NCI-H510A (cell line): Measurements from ENCODE around the gene ARHGEF28.

Experiments used
- DNase-seq: peaks from one replicate; lab custom pipeline; 2025; lab: John Stamatoyannopoulos, UW

ARHGEF28 gene

DNA sequence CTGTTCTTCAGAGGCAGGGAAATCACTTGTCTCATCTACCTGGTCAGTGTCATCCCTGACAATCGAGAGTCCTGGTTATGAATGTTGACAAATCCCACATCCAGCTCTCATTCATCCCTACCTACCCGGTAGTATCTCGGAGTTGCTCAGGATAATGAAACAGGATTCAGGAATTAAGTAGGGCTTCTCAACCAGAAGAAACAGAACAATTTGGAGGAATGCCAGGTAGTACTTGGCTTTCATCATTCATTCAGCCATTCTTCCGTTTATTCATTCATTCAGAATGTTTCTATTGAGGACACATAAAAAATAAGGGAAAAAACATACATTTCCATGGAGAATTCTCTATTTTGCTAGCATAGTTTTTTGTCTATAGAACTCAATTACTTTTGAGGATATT lies 195.0 kb downstream of the ARHGEF28 start:
- DNase-seq, result no peak

- DNase-seq, result no peak
Measured at GRCh38 chr5:73822278-73822988, 196.4 kb downstream of the ARHGEF28 start.

- DNase-seq, result peak; percentile 46
Measured at GRCh38 chr5:73822989-73823339, 197.0 kb downstream of the ARHGEF28 start.

- DNase-seq, result no peak
Measured at GRCh38 chr5:73823508-73823925, 197.5 kb downstream of the ARHGEF28 start.

- DNase-seq, result no peak
Measured at GRCh38 chr5:73825199-73825598, 199.2 kb downstream of the ARHGEF28 start.

- DNase-seq, result no peak
Measured at GRCh38 chr5:73825736-73826135, 199.7 kb downstream of the ARHGEF28 start.

DNA sequence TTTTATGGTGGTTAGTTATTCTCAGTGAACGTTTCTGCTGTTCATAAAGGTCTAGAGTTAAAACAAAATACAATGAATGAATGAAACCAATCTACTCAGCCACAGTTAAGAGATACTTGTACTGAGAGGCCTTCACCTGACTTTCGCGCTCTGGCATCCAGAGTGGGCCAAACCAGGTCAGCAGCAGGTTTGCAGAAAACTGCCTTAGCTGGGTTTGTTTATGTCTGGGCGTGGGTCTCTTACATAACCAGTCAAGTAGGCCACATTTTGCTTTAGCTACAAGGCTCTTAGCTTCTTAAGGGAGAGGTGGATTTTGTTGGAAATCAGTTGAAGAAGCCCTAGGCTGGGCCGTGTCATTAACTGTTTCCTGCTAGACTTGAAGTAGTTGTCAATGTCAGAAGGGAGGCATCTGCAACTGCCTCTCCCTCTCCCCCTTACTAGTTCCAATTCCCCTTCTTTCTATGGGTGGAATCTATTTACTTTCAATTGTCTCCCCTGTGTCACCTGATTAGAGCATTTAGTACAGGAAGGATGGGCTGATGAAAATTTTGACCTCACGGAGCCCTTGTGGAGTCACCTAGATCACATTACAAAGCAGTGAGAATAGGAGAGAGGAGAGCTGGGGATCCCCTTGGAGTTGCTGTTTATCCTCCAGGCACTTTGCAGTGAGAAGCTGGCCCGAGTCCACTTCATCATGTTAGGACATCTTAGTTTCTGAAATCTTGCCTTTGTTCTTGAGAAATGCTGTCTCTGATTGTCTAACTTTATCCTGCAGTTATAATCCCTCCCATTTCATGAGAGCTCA lies 200.5 kb downstream of the ARHGEF28 start:
- DNase-seq, result peak; percentile 0

- no peak for DNase-seq
Measured at GRCh38 chr5:73827106-73827450, 201.1 kb downstream of the ARHGEF28 start.

DNA sequence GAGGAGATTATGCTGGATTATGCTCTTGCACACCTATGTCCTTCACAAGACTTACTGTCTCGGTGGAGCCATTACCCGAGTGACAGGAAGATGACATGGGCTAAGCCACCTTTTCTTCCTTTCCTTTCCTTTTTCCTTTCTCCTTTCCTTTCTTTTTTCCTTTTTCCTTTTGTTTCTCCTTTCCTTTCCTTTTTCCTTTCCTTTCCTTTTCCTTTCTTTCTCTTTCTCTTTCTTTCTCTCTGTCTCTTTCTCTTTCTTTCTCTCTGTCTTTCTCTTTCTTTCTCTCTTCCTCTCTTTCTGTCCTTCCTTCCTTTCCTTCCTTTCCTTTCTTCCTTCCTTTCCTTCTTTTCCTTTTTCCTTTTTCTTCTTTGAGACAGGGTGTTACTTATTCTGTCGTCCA lies 202.5 kb downstream of the ARHGEF28 start:
- no peak for DNase-seq

GRCh38 chr5:73830646-73831045 lies 204.7 kb downstream of the ARHGEF28 start:
- no peak for DNase-seq

DNA sequence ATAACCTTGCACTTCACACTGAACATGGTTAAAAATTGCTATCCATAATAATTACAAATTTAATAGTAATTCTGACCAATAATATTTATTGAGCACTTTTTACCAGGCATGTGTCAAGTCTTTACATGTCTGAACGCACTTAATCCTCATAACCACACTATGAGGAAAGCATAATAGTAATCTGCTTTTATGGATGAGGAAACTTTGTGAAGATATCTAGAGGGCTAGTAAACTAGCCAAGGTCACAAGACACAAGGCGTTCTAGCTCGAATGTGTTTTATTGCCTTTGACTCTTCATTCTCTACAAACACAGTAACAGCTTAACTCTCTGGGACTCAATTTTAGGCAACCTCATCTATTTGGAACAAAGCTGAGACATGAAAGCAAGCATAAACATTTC lies 205.1 kb downstream of the ARHGEF28 start:
- DNase-seq, result no peak

DNA sequence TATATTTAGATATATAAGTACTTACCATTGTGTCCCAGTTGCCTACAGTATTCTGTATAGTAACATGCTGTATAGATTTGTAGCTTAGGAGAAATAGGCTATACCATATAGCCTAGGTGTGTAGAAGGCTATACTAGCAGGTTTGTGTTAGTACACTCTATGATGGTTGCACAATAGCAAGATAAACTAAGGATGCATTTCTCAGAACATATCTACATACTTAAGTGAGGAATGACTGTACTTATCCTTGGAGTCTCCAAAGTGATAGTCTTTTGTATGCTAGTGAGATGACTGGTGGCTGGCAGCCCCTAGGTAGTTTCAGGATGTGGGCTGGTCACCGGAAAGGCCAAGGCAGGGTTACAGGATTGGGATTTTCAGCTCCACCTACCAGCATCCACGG lies 208.7 kb downstream of the ARHGEF28 start:
- no peak for DNase-seq

DNA sequence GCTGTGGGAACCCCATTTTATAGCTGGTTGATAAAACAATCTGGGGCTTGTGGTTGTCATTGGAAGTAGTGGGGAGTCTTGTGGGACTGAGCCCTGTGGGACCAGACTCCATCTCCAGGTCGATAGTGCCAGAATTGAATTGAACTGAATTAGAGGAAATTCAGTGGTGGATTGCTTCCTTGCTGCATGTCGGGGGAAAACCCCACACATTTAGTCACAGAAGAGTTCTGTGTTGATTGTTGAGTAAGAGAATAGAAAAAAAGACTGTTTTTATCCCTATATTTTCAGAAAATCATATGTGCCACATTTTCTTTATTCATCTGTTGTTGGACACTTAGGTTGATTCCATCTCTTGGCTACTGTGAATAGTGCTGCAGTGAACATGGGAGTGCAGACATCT lies 209.7 kb downstream of the ARHGEF28 start:
- no peak for DNase-seq

DNA sequence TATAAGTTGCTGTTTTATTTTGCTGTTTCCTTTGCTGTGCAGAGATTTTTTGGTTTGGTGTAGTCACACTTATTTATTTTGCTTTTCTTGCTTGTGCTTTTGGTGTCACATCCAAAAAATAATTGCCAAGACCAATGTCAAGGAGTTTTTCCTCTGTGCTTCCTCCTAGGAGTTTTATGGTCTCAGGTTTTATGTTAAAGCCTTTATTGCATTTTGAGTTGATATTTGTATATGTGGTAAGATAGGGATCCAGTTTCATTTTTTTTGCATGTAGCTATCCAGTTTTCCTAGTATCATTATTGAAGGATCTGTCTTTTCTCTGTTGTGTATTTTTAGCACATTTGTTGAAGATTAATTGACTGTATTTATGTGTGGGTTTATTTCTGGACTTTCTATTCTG lies 210.6 kb downstream of the ARHGEF28 start:
- no peak for DNase-seq

DNA sequence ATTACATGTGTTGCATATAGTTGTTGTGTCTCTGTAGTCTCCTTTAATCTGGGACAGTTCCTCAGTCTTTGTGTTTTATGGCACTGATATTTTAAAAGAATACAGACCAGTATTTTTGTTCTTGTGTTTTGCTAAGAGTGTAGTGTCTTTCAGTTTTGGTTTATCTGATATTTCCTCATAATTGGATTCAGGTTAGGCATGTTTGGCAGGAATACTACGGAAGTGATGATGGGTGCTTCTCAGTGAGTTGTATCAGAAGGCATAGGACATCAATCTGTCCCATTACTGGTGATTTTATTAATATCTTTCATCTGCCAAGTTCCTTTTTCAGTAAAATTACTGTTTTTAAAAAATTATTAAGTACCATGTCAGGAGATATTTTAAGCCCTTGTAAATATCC lies 212.9 kb downstream of the ARHGEF28 start:
- DNase-seq, result no peak

DNA sequence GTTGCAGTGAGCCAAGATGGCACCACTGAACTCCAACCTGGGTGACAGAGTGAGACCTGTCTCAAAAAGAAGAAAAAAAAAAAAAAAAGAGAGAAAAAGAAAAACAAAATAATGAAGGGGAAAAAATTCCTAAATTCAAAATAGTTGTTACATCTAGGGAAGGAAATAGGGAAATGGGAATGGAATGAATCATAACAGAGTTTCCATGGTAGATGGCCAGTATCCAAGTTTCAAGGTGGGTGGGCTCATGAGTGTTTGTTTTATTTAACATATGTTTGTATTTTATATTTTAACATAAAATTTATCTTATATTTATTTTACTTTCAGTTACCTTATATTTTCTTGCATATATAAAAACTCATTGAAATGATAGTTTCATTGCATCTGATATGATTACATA lies 215.6 kb downstream of the ARHGEF28 start:
- no peak for DNase-seq

DNA sequence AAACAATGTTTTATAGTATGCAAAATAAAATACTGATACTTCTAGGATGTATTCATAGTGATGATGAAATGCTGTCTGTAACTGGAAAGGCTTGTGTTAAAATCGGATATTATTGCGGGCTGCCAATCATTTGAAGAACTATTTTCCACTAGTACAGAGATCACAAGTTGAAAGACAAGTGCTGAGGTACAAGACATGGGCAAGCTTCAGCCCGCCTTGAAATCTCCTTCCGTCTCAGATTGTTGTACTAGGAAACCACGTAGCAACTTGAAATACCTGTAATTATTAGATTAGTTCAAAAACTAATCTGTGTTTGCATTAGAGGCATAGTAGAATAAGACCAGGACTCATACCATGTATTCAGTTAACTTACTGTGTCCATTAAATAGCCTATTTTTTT lies 218.2 kb downstream of the ARHGEF28 start:
- no peak for DNase-seq

GRCh38 chr5:73851471-73852181 lies 225.6 kb downstream of the ARHGEF28 start:
- no peak for DNase-seq

DNA sequence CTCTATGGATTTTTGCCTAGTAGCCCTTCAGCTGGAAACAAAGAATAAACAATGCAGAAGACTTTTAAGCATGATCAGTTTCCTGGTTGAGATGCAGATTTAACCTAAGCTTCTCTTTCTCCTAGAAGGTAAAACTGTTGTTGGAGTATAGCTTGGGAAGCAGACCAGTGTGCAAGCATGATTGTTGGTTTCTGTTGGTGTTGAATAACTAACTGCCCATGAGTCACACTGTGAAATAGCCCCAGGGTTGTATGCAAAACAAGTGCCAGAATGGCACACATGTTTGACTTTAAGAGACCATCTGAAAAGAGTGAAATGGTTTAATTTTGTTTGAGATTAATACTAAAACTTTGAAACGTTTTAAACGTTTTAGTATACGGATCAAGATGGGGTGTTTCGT lies 227.1 kb downstream of the ARHGEF28 start:
- no peak for DNase-seq

- DNase-seq, result no peak
Measured at GRCh38 chr5:73856997-73857396, 231.0 kb downstream of the ARHGEF28 start.

- DNase-seq, result no peak
Measured at GRCh38 chr5:73857446-73857845, 231.4 kb downstream of the ARHGEF28 start.

DNA sequence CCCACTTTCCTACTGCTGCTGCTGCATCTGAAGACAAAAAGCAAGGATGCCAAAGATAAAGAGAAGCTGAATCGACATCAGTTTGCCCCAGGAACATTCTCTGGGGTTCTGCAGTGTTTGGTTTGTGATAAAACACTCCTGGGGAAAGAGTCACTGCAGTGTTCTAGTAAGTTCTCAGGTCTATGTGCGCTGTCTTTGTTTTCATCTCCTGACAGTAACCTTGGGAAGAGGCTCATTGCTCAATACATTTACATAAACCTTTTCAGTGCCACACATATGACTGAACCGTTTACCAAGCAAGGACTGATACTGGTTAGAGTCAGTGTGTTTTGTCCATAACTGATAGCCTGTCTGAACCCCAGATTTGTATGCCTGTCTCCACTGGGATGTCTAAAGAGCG lies 232.1 kb downstream of the ARHGEF28 start:
- no peak for DNase-seq

DNA sequence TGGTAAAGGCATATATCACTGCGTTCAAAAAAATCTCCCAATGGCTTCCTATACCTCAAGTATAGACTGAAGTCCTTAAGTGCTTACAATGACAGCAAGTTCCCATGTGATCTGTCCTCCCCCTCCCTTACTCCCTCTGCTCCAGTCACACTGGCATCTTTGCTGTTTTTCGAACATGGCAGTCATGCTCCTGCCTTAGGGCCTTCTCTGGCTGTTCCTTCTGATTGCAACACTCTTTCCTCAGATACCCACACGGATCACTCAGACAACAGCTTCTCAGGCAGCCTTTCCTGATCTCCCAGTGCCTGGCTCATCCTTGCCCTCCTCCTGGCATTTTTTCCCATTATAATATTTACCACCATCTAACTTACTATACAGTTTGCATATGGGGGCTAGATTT lies 232.8 kb downstream of the ARHGEF28 start:
- DNase-seq, result no peak
